Measurements from ENCODE around the gene CEMIP2. TPM values are rescaled to one million over a fixed set of nuclear protein-coding genes. Genes with fewer than 3 reads are reported as not detected.

CEMIP2 gene
- total RNA-seq, 1 experiment from 2014 or later: 28.4 TPM

DNA sequence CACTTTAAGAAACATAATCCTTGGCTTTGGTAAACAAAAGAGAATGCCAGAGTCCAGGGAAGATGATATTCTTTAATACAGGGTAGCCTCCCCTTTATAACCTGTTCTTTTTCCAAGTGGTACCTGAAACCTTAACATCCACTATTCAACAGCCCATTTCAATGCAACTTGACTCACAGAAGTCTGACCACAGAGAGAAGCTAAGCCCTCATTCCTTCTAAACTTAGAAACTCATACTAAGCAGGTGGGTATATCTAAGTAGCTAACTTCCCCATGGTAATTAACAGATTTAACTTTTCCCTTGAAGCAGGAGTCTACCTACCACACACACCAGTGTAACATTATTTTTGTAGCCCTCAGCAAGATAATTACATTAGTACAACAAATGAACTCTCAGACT, 91.9 kb downstream of the CEMIP2 start:
- no peaks in the 10 kb centered on the region for H3K9me3 Mint-ChIP-seq (ENCODE audit: unreplicated experiment)
- H3K36me3 Mint-ChIP-seq (ENCODE audit: insufficient read depth, unreplicated experiment): peaks cover 7% of the 10 kb centered on the region
- CTCF ChIA-PET: no interaction called here
- Histone ChIP-seq H3K4me1 (peaks cover 13% of the 10 kb centered on the region; the same call in 1 of the 2 replicates), H3K9me3 (no peaks in the 10 kb centered on the region), H3K4me3 (ENCODE audit: low read depth, low read length) (no peak overlapping the region), H3K36me3 (ENCODE audit: control insufficient read depth, insufficient read depth, low read length) (no peaks in the 10 kb centered on the region), H3K27me3 (replicated peaks; ENCODE audit: control insufficient read depth, insufficient read depth, low read length) (no peaks in the 10 kb centered on the region)
- POLR2A ChIA-PET: no interaction called here
- no peaks in the 10 kb centered on the region for H3K27me3 Mint-ChIP-seq (ENCODE audit: insufficient read depth, unreplicated experiment)
- peaks cover 6% of the 10 kb centered on the region for H3K4me1 Mint-ChIP-seq (ENCODE audit: low read depth, unreplicated experiment)
- BruUV-seq (replicated peaks): no TSS peak
- TF ChIP-seq, protein P1, sequence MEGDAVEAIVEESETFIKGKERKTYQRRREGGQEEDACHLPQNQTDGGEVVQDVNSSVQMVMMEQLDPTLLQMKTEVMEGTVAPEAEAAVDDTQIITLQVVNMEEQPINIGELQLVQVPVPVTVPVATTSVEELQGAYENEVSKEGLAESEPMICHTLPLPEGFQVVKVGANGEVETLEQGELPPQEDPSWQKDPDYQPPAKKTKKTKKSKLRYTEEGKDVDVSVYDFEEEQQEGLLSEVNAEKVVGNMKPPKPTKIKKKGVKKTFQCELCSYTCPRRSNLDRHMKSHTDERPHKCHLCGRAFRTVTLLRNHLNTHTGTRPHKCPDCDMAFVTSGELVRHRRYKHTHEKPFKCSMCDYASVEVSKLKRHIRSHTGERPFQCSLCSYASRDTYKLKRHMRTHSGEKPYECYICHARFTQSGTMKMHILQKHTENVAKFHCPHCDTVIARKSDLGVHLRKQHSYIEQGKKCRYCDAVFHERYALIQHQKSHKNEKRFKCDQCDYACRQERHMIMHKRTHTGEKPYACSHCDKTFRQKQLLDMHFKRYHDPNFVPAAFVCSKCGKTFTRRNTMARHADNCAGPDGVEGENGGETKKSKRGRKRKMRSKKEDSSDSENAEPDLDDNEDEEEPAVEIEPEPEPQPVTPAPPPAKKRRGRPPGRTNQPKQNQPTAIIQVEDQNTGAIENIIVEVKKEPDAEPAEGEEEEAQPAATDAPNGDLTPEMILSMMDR (IDR thresholded peaks at IDR 0.05; ENCODE audit: insufficient read depth in 1 of 2, low read depth in 1 of 2, low read length in 1 of 2, severe bottlenecking in 1 of 2, unreplicated experiment in 1 of 2): no peak
- intact Hi-C loops (cut with micrococcal nuclease; ENCODE audit: unreplicated experiment): no loop called here
- no peak overlapping the region for H3K4me3 Mint-ChIP-seq (ENCODE audit: unreplicated experiment)
- no peak for DNase-seq
- H3K27ac Mint-ChIP-seq (ENCODE audit: unreplicated experiment): no peak overlapping the region

DNA sequence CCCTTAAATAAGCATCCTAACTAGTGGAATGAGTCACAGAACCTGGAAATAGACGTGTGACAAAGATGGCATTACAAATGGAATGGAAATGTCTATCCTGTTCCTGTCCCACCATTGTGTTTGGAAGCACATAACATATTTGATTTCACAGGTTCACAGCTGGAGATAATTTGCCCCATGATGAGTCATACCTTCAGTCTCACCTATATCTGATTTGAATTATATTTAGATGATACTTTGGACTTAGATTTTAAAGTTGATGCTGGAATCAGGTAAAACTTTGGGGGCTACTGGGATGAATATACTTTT, 92.5 kb downstream of the CEMIP2 start:
- no peak overlapping the region for H3K27ac Mint-ChIP-seq (ENCODE audit: unreplicated experiment)
- no peaks in the 10 kb centered on the region for H3K36me3 ChIP-seq (ENCODE audit: control insufficient read depth, insufficient read depth, low read length)
- peaks cover 7% of the 10 kb centered on the region for H3K36me3 Mint-ChIP-seq (ENCODE audit: insufficient read depth, unreplicated experiment)
- H3K4me3 Mint-ChIP-seq (ENCODE audit: unreplicated experiment): no peak overlapping the region
- TF ChIP-seq, protein P1 (IDR thresholded peaks at IDR 0.05; ENCODE audit: insufficient read depth in 1 of 2, low read depth in 1 of 2, low read length in 1 of 2, severe bottlenecking in 1 of 2, unreplicated experiment in 1 of 2): no peak
- no TSS peak for BruUV-seq (replicated peaks)
- intact Hi-C loops (cut with micrococcal nuclease; ENCODE audit: unreplicated experiment): no loop called here
- H3K9me3 Mint-ChIP-seq (ENCODE audit: unreplicated experiment): no peaks in the 10 kb centered on the region
- H3K27me3 Mint-ChIP-seq (ENCODE audit: insufficient read depth, unreplicated experiment): no peaks in the 10 kb centered on the region
- peaks cover 7% of the 10 kb centered on the region; the same call in 1 of the 2 replicates for H3K4me1 ChIP-seq
- no peak overlapping the region for H3K4me3 ChIP-seq (ENCODE audit: low read depth, low read length)
- POLR2A ChIA-PET: no interaction called here
- DNase-seq: no peak
- no peaks in the 10 kb centered on the region for H3K27me3 ChIP-seq (replicated peaks; ENCODE audit: control insufficient read depth, insufficient read depth, low read length)
- CTCF ChIA-PET: no interaction called here
- peaks cover 6% of the 10 kb centered on the region for H3K4me1 Mint-ChIP-seq (ENCODE audit: low read depth, unreplicated experiment)
- H3K9me3 ChIP-seq: no peaks in the 10 kb centered on the region

DNA sequence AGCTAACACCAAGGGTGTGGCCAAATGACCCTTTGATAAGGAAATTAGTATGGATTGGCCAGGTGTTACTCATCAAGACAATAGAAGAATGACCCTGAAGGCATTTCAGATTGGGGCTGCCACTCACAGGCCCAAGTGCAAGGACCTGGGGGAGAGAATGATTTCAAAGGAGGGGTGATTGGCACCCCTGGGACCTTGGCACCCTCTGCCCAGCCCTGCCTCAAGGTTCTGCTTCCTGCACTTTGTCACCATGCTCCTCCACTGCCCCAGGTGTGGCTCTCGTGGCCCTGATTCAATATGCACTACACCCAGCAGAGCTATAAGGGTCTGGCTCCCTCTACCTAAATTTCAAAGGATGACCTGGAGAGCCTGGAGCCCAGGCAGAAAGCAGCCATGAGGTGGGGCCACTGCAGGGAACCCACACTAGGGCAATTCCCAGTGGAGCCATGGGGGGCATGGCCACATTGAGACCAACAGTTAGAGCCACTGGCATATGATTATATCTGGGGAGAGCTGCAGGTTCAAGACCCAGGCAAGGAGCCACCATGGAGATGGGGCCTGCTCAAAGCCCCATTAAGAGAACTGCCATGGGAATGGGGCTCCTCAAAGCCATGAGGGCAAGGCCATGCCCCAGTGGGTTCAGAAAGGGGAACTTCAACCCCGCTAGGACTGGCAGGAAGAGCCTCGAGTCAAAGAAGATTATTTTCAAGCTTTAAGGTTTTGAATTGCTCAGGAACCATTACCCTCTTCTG, 93.0 kb downstream of the CEMIP2 start:
- BruUV-seq (replicated peaks): no TSS peak
- TF ChIP-seq, protein P1 (IDR thresholded peaks at IDR 0.05; ENCODE audit: insufficient read depth in 1 of 2, low read depth in 1 of 2, low read length in 1 of 2, severe bottlenecking in 1 of 2, unreplicated experiment in 1 of 2): no peak
- no peak overlapping the region for H3K27ac Mint-ChIP-seq (ENCODE audit: unreplicated experiment)
- intact Hi-C loops (cut with micrococcal nuclease; ENCODE audit: unreplicated experiment): no loop called here
- H3K27me3 Mint-ChIP-seq (ENCODE audit: insufficient read depth, unreplicated experiment): no peaks in the 10 kb centered on the region
- DNase-seq: no peak
- H3K9me3 ChIP-seq: no peaks in the 10 kb centered on the region
- peaks cover 7% of the 10 kb centered on the region for H3K36me3 Mint-ChIP-seq (ENCODE audit: insufficient read depth, unreplicated experiment)
- H3K4me1 ChIP-seq: peaks cover 7% of the 10 kb centered on the region; the same call in 1 of the 2 replicates
- POLR2A ChIA-PET: no interaction called here
- no peak overlapping the region for H3K4me3 ChIP-seq (ENCODE audit: low read depth, low read length)
- CTCF ChIA-PET: no interaction called here
- H3K36me3 ChIP-seq (ENCODE audit: control insufficient read depth, insufficient read depth, low read length): no peaks in the 10 kb centered on the region
- H3K27me3 ChIP-seq (replicated peaks; ENCODE audit: control insufficient read depth, insufficient read depth, low read length): no peaks in the 10 kb centered on the region
- H3K4me3 Mint-ChIP-seq (ENCODE audit: unreplicated experiment): no peak overlapping the region
- H3K4me1 Mint-ChIP-seq (ENCODE audit: low read depth, unreplicated experiment): peaks cover 6% of the 10 kb centered on the region
- H3K9me3 Mint-ChIP-seq (ENCODE audit: unreplicated experiment): no peaks in the 10 kb centered on the region

All from Caco-2 (cell line).